ENCODE data around the gene DDX52.

The DDX52 gene

DNA sequence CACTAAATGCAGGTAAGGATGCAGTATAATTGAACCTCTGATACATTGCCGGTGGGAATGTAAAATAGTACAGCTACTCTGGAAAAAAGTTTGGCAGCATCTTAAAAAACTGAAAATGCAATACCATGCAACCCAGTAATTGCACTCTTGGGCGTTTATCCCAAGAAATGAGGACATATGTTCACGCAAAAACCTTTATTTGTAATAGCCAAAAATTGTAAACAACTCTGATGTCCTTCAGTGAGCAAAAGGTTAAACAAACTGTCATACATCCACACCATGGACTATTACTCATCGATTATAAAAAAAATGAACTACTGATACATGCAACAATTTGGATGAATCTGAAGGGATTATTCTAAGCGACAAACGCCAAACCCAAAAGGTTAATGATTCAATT is 51.0 kb downstream of the DDX52 start:
- no peak for DNase-seq (ENCODE audit: low read depth in 2 of 3, low spot score in 1 of 3)

DNA sequence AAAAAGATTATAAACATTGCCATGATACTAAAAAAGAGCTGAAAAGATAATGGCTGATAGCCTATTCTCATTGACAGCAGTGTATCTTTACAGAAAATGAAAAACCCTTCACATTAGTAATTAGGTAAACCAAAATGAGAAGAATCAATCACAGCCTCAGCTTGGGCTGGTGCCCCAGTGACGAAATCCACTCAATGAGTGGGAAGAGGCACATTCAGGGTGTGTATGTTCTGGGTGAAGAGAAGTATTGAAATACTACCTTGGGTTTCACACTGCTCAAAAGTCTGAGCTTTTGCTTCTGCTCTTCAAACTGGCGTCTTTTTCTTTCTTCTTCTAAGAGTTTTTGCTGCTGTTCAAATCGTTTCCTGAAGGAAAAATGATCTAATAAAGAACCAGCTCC is 58.2 kb downstream of the DDX52 start:
- no peak for DNase-seq (ENCODE audit: low read depth in 2 of 3, low spot score in 1 of 3)

- DNase-seq (ENCODE audit: low read depth in 2 of 3, low spot score in 1 of 3): no peak
These were observed 67.0 kb downstream of the DDX52 start for GRCh38 chr17:37576281-37576680.

DNA sequence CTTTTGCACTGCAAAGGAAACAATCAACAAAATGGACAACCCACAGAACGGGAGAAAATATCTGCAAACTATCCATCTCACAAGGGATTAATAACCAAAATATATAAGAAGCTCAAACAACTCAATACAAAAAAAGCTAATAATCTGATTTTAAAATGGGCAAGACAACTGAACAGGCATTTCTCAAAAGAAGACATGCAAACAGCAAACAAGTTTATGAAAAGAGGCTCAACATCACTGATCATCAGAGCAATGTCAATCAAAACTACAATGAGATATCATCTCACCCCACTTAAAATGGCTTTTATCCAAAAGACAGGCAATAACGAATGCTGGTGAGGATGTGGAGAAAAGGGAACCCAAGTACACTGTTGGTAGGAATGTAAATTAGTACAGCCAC is 68.8 kb downstream of the DDX52 start:
- DNase-seq (ENCODE audit: low read depth in 2 of 3, low spot score in 1 of 3): no peak

DNA sequence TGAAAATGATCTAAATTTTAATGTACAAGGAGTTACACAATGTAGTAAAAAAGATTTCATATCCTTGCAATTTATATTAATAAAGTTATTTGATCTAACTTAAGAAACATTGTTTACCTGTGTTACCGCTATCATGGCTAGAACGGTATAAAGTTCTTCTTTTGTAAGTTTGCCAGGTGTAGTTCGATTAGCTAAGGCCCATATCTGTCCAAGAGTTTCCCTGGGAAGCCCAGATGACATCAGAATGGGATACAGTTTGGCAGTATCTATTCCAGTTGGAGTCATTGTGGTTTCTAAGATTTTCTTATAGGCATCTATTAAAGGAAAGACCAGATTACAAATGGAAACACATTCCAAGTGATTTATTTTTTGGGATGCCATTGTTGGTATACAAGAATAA is 71.6 kb downstream of the DDX52 start:
- no peak for DNase-seq (ENCODE audit: low read depth in 2 of 3, low spot score in 1 of 3)

DNA sequence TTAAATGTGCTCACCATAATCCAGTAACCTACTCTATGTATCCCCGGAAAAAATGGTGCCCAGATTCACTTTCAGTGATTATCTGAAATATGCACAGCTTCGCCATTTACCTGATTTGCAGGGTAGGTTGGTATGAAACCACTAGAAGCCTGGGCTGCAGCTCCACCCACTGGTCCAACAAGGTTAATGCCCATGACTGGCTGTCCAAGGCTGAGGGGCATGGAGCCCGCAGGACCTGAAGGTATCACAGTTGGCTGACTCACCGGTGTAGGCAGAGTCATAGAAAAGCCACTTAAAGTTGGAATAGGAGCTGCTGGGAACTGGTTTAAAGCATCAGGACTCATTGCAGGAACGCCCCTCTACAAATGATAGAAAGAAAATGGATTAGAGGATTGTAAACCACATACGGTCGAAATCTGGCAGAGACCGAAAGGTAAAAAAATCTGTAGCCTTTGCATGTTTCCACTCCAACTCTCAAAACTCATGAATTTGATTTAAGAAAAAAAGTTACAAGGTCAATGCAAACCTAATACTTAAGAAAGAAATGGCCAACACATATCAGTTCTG is 72.6 kb downstream of the DDX52 start:
- DNase-seq (ENCODE audit: low read depth in 2 of 3, low spot score in 1 of 3): peak; percentile 7 to 14 (median 8)

DNA sequence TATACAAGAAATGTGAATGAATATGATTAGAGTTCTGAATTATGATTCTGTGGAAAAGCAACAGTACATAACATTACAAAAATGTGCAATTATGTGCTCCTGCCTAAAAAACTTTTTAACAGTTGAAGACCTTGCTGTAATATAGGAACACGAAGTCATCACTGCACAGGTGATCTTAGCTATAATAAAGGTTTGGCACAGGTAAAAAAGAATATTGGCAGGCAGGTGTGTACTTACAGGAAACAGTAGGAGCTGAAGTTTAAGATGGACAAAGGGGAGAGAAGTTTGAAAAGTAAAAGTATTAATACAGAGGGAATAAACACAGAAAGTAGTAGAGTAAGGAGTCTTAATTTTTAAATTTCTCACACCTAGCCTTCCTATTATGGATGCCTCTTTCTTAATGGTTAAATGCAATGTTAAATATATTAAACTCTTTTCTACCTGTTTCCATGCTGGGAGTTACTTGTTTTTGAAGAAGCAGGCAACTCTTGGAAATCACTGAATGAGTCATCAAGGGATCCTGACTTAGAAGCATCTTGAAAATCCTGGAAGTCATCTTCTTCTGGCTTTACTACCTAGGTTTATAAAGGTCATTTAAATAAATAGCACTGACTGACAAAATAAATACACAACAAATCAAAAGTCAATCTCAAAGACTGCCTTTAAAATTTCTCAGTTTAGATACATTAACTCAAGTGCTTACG is 74.7 kb downstream of the DDX52 start:
- no peak for DNase-seq (ENCODE audit: low read depth in 2 of 3, low spot score in 1 of 3)

DNA sequence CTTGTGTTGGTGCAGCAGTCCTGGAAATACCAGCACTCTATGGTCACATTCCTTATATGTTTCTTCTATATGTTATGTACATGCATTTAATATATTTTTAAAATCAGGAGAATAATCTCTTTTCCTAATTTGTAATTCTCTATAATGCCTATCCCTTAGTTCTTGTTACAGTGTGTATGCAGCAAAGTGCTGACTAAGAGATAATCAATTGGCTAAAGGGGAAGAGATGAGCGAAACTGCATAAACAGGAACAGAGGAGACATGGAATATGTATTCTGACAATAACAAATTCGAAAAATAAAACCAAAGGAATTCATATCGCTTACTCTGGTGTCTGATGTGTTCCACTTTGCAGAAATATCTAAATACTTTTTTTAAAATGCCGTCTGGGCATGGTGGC is 75.7 kb downstream of the DDX52 start:
- DNase-seq (ENCODE audit: low read depth in 2 of 3, low spot score in 1 of 3): no peak

- DNase-seq (ENCODE audit: low read depth in 2 of 3, low spot score in 1 of 3): no peak
These were observed 76.1 kb downstream of the DDX52 start for GRCh38 chr17:37567137-37567536.

DNA sequence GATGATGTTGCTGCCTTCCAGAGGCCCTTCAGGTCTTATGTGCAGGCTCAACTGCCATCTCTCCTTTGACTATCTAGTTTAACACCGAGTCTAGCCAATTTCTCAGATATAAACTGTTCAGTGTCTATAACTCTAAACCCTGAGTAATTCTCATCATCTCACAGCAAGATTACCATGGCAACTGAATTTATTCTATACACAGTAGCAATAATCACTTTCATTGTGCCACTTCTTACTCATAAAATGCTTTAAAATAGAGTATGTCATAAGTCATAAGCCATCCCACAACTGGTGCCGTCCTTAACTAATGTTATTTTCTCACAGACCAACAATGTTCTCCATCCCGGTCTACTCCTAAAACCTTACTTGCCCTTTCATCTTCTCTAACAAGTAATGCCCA is 79.0 kb downstream of the DDX52 start:
- DNase-seq (ENCODE audit: low read depth in 2 of 3, low spot score in 1 of 3): no peak

GRCh38 chr17:37562016-37562745 is 81.1 kb downstream of the DDX52 start:
- DNase-seq (ENCODE audit: low read depth in 2 of 3, low spot score in 1 of 3): no peak
